ENCODE measurements around the gene CDH15.
"Not testable (repeated sequence)": the region's sequence is repeated elsewhere in the genome, so short reads cannot be mapped to it uniquely, and the experiment has no call there.

The CDH15 gene

DNA sequence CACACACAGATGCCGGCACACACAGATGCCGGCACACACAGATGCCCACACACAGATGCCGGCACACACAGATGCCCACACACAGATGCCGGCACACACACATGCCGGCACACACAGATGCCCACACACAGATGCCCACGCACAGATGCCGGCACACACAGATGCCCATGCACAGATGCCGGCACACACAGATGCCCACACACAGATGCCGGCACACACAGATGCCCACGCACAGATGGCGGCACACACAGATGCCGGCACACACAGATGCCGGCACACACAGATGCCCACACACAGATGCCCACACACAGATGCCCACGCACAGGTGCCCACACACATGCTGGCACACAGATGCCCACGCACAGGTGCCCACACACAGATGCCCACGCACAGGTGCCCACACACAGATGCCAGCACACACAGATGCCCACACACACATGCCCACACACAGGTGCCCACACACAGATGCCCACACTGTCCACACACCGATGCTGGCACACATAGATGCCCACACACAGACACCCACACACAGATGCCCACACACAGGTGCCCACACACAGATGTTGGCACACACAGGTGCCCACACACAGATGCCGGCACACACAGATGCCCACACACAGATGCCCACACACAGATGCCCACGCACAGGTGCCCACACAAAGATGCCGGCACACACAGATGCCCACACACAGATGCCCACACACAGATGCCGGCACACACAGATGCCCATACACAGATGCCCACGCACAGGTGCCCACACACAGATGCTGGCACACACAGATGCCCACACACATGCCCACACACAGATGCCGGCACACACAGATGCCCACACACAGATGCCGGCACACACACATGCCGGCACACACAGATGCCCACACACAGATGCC is 17.2 kb downstream of the CDH15 start:
- not testable (repeated sequence) for DNase-seq

- DNase-seq = no peak
These were observed 17.9 kb downstream of the CDH15 start for GRCh38 chr16:89189358-89190025.

DNA sequence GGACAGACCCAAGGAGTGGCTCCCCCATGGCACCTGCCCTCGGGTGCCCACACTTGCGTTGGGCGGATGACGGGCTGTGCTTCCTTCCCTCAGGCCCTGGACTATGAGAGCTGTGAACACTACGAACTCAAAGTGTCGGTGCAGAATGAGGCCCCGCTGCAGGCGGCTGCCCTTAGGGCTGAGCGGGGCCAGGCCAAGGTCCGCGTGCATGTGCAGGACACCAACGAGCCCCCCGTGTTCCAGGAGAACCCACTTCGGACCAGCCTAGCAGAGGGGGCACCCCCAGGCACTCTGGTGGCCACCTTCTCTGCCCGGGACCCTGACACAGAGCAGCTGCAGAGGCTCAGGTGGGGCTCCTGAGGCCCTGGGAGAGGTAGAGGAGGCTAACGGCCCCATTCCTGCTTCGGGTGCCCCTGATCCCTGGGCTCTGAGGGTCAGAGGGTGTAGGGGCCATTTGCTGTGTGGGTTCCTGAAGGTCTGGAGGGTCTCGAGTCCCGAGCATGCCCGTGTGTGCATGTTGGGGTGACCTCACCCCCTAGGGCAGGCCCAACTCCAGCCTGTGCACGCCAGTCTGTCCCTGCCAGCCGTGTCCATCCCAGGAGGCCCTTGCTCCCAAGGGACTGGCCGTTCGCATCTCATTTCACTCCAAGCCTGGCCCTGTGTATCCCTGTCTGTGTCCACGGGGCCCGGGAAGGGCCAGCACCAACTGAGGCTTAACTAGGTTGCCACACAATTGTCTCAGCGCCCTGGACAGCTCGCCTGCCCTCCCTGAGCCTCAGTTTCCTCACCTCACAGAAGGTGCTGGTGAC is 18.8 kb downstream of the CDH15 start:
- DNase-seq = no peak

- DNase-seq = no peak
These were observed 19.7 kb downstream of the CDH15 start for GRCh38 chr16:89191033-89191900.

DNA sequence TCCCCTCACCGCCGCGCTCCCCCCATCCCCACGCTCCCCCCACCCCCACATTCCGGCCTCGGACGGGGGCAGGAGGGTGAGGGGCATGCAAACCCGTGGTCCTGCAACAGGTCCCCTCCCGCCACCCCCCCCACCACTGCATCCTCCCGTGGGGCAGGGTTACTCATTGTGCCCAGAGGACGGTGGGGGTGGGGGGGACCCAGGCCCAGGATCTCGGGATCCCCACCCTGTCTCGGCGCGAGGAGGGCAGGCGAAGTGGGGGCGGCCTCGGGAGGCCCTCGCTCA is 20.3 kb downstream of the CDH15 start:
- no peak for DNase-seq

- peak; percentile 60 to 89 for DNase-seq
These were observed 20.8 kb downstream of the CDH15 start for GRCh38 chr16:89192186-89192955.

- peak in 1 of 2 donors; percentile 18 for DNase-seq
These were observed 21.5 kb downstream of the CDH15 start for GRCh38 chr16:89192956-89193575.

DNA sequence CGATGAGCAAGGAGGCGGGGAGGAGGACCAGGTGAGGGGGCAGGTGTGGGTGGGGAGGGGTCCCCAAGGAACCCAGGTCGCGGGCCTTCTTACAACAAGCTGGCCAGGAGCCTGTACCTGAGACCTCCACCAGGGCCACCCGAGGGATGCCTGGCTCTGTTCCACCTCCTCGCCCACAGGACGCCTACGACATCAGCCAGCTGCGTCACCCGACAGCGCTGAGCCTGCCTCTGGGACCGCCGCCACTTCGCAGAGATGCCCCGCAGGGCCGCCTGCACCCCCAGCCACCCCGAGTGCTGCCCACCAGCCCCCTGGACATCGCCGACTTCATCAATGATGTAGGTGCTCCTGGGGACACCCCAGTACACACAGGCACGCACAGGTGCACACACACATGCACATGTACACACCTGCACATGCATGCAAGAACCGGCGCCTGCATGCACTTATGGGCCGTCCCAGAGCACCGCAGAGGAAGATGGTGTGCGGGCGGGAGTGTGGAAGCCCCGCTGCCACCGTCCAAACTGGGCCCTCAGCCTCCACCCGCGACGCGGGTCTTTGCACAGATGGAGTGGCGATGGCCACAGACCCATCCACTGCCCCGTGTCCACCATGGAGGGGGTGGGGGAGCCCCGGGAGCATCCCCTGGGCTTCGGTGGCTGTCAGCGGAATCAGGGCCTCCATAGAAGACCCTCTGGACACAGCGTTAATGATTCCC is 22.2 kb downstream of the CDH15 start:
- DNase-seq = no peak

- DNase-seq = no peak
These were observed 23.1 kb downstream of the CDH15 start for GRCh38 chr16:89194340-89195311.

- no peak for DNase-seq
These were observed 24.1 kb downstream of the CDH15 start for GRCh38 chr16:89195521-89196171.

DNA sequence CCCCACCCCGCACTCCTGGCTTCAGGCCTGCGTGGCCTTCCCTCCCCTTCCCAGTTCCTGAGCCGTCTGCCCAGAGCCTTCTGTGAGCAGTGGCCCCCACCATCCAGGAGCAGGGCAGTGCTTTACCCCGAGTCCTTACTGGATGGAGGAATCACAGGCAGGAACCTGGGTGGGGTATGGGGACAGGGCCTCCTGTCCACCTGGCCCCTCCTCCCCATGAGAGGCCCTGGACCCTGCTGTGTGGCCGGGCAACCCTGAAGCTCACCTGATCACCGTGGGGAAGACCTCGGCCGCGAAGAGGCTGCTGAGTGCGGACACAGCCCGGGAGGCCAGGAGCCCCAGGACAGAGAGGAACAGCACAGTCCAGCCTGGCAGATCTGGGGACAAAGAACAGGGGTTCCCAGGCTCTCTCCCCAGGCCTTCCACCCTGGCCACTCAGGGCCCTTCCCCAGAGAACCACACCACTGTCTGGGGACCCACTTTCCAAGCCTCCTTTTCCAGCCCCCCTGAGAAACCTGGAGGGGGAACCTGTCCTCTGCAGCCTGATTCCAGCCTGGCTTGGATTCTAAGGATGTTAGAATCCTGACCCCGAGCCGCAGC is 25.6 kb downstream of the CDH15 start:
- DNase-seq = no peak

DNA sequence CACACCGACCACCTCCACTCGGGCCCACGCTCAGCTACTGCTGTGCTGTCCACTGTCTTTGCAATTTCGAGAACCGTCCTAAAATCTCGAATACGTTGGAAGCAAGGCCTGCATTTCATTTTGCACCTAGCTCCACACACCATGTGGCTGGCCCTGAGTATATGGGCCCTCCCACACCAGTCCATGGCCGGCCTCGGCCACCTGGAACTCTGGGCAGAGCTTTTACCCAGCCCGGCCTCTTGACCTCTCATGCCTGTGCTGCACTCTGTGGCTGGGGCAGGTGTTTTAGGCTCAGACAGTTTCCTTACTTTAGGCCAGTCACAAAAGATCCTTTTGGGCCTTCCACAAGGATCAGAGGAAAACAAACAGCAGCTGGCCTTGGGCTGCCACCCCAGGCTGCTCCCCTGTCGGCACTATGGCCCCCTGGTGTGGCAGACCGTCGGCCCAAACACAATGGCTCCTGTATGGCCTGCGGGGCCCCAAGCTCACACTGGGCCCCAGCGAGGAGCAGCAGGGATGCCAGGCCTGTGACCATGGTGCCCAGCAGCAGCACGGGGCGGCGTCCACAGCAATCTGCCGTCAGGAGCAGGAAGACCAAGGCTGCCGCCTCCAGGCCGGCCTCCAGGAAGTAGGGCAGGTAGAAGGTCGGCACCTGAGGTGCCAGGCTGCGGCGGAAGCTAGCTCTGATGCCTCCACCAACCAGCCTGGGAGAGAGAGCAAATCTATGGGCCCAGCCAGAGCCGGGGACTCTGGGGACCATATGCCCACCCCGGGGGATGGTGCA is 26.3 kb downstream of the CDH15 start:
- DNase-seq = no peak

- DNase-seq = no peak
These were observed 27.1 kb downstream of the CDH15 start for GRCh38 chr16:89198417-89199240.

DNA sequence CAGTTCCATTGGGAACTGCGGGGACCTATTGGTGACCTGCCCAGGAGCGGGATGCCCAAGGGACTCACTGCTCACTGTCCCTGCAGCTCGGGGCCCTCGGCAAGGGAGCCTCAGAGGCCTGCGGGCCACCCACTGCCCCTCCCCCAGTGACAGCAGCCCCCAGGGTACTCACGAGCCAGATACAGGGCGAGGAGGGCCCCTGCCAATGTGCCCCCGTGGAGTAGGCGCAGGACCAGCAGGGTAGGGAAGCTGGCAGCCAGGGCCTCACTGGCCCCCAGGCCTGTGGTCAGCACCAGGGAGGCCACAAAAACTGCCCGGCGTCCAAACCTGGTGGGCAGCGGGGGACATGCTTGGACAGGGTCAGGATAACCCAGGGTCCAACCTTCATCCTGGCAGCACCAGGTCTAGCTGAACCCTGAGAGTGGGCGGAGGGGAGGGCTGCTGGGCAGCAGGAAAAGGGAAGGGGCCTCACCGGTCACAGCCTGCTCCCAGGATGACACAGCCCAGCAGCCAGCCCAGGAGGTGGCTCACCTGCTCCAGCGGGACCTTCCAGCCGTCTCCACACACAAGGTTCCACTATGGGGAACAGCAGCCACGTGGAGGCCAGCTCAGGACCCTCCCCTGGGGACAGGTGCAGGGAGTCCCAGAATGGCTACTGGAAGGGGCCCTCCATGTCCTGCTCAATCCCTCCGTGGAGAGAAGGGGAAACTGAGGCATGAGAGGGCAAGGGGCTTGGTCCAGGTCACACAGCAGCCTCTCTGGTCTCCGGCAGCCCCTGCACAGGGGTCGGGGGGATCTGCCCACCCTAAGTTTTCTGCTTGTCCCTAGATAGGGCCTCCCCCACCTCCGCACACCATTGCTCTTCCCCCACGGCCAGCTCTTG is 27.9 kb downstream of the CDH15 start:
- no peak for DNase-seq

- DNase-seq = no peak
These were observed 28.7 kb downstream of the CDH15 start, which contains the start of gene SLC22A31 for GRCh38 chr16:89200124-89200849. Gene SLC22A31, minus strand, starts transcription at chr16:89200537. Its CDS starts 36 bp downstream, at chr16:89200501.
